A549 (cell line): ENCODE measurements around the gene MED9. TPM values are rescaled to one million over a fixed set of nuclear protein-coding genes. Genes with fewer than 3 reads are reported as not detected.
A peak's percentile ranks its signal among the peaks of the same experiment; 100 is the strongest.

Experiments
- ATAC-seq, 2 experiments: fragments of 200-7000 bp in 1 of 2; fragments of >200 bp in 1 of 2; cut with Nextera tagmentation in 1 of 2; cut with Tn5 transposase in 1 of 2; 3 replicates each; pipeline versions ENCODE4 v1.8.0 to v1.9.1; 2018 to 2020; ENCODE audit warnings: mild to moderate bottlenecking in 1 of 2, moderate library complexity in 1 of 2
- CTCF ChIA-PET: fragments of 300-600 bp; sonication (Branson Sonifier 250); formaldehyde crosslinking; extraction: SDS; loops from one replicate; lab custom pipeline; 2021; ENCODE audit warnings: antibody characterized with exemption, inconsistent platforms; lab: Yijun Ruan, JAX
- POLR2A ChIA-PET: fragments of 350-600 bp; formaldehyde crosslinking; extraction: SDS; loops from one replicate; lab custom pipeline; 2021; ENCODE audit warnings: antibody characterized with exemption, inconsistent platforms; lab: Yijun Ruan, JAX
- DNase-seq, 2 experiments: peaks; one replicate each; pipeline versions ENCODE4 v3.0.0 to v3.0.0-alpha.2; 2011 to 2016; ENCODE audit warnings: low read depth in 1 of 2, low spot score in 1 of 2
- FAIRE-seq: peaks from 2 replicates; lab custom pipeline; 2011; peaks lifted over from hg19 to GRCh38; lab: Jason Lieb, UNC
- H3K27ac ChIP-seq, 2 experiments: fragments of >200 bp; sonication (Bioruptor Twin); formaldehyde crosslinking; 3 replicates each; pipeline ENCODE4 v1.5.1; 2016 to 2017
- H3K4me1 ChIP-seq: fragments of >200 bp; sonication (Bioruptor Twin); formaldehyde crosslinking; 3 replicates; pipeline ENCODE4 v1.6.1; 2016
- H3K4me2 ChIP-seq: fragments of >200 bp; sonication (Bioruptor Twin); formaldehyde crosslinking; 3 replicates; pipeline ENCODE4 v1.6.1; 2016
- H3K4me3 ChIP-seq: fragments of >200 bp; sonication (Bioruptor Twin); formaldehyde crosslinking; 3 replicates; pipeline ENCODE4 v1.5.1; 2016
- H3K9me3 ChIP-seq: fragments of >200 bp; sonication (Bioruptor Twin); formaldehyde crosslinking; 3 replicates; pipeline ENCODE4 v1.6.1; 2016
- BHLHE40 ChIP-seq: IDR thresholded peaks from 2 replicates; pipeline ENCODE4 v1.6.1; 2012; ENCODE audit warnings: low read depth, low read length, inconsistent platforms
- CBX8 ChIP-seq: fragments of 200-600 bp; sonication (generic); IDR thresholded peaks from 2 replicates; pipeline ENCODE4 v1.6.1; 2016
- CEBPB ChIP-seq, 2 experiments: fragments of >200 bp in 1 of 2; sonication (Bioruptor Twin) in 1 of 2; formaldehyde crosslinking in 1 of 2; IDR thresholded peaks; 2 replicates each; pipeline ENCODE4 v1.6.1; 2012 to 2016
- CHD4 ChIP-seq: fragments of 200-600 bp; sonication (generic); IDR thresholded peaks from 2 replicates; pipeline ENCODE4 v1.6.1; 2016; ENCODE audit warnings: antibody characterized with exemption, mild to moderate bottlenecking, borderline replicate concordance
- GATA3 ChIP-seq: IDR thresholded peaks from 2 replicates; pipeline ENCODE4 v1.6.1; 2012; ENCODE audit warnings: borderline replicate concordance
- HMGXB4 ChIP-seq: fragments of 250-450 bp; sonication (Bioruptor Pico); IDR thresholded peaks from 2 replicates; pipeline ENCODE4 v1.5.0; 2021; ENCODE audit warnings: mild to moderate bottlenecking, moderate library complexity, borderline replicate concordance
- HOXB5 ChIP-seq: fragments of 250-450 bp; sonication (Bioruptor Pico); IDR thresholded peaks from 2 replicates; pipeline ENCODE4 v1.5.0; 2020; ENCODE audit warnings: mild to moderate bottlenecking, moderate library complexity
- KDM1A ChIP-seq: fragments of 200-600 bp; sonication (generic); IDR thresholded peaks from 2 replicates; pipeline ENCODE4 v1.6.1; 2016; ENCODE audit warnings: low read depth, mild to moderate bottlenecking
- NPAS2 ChIP-seq: fragments of 250-450 bp; sonication (Bioruptor Pico); IDR thresholded peaks from 2 replicates; pipeline ENCODE4 v1.8.0; 2022; ENCODE audit warnings: mild to moderate bottlenecking, moderate library complexity, borderline replicate concordance
- POLR2AphosphoS2 ChIP-seq: conservative IDR thresholded peaks from 2 replicates; pipeline ENCODE4 v1.6.1; 2012; ENCODE audit warnings: low read length, improper control_type of control experiment, inconsistent platforms
- REST ChIP-seq: fragments of 200-600 bp; sonication (generic); IDR thresholded peaks from 2 replicates; pipeline ENCODE4 v1.6.1; 2016; ENCODE audit warnings: antibody characterized with exemption, mild to moderate bottlenecking, moderate library complexity
- ZFP36 ChIP-seq: fragments of 450-650 bp; IDR thresholded peaks from 2 replicates; pipeline ENCODE4 v1.6.1; 2014; ENCODE audit warnings: borderline replicate concordance; ENCODE audit not compliant: partially characterized antibody
- WGBS: methylation state at CpG from one replicate; pipeline ENCODE4 v1.1.6; 2017; ENCODE audit errors: missing lambda C conversion rate; 5-methylcytosine and 5-hydroxymethylcytosine counted together
- polyA plus RNA-seq, 4 experiments: library from polyadenylated mRNA; depleted of rRNA in 3 of 4; stranded (reverse); fragments of >200 nt; fragmentation: RNase III in 1 of 4; extraction: RNeasy Plus Mini Kit Qiagen cat#74134 plus additional on column Dnase treatment in 1 of 4; gene quantifications; 2 replicates in 3 of 4; 3 replicates in 1 of 4; pipeline ENCODE4 v1.2.3, GENCODE V29; 2011 to 2017

The MED9 gene
- polyA plus RNA-seq, 2 of the 4 experiments (the other 2 are of a cell fraction), result 15.2 to 17.4 TPM

GRCh38 chr17:17440010-17440843 is 36.6 kb upstream of the MED9 start (continued):
- TF ChIP-seq CBX8 (no peak), ZFP36 (no peak), POLR2AphosphoS2 (no peak), BHLHE40 (no peak), HOXB5 (CRISPR knock-in tag) (peak; percentile 62; the same call in 1 of the 2 replicates), REST (no peak), GATA3 (peak; percentile 43; the same call in 1 of the 2 replicates)

- ChIA-PET POLR2A (no interaction called here), CTCF (interaction anchor here (0.8 to 1.8 kb wide), 5 partner anchors 8 to 85 kb away, joined by 3 to 4 read pairs (median 3); no protein-coding TSS in a partner anchor)
- 94% methylated on average over 11 of the region's 11 CpGs for WGBS
- FAIRE-seq (no peak), DNase-seq (no peak), ATAC-seq (no peak)
- peaks cover 67% of the 10 kb centered on the region for H3K4me1 ChIP-seq
- H3K4me2 ChIP-seq, result peak overlapping the region; percentile 48
- TF ChIP-seq KDM1A, result peak; percentile 75
- TF ChIP-seq HMGXB4, result no peak
- peak; percentile 63; the same call in 1 of the 2 replicates for TF ChIP-seq CHD4
- peaks cover 5% of the 10 kb centered on the region; the same call in 1 of the 3 replicates for H3K9me3 ChIP-seq
- H3K27ac ChIP-seq, result peak overlapping the region; percentile 60 to 76
- H3K4me3 ChIP-seq, result no peak overlapping the region
Measured at GRCh38 chr17:17440938-17441675, 35.7 kb upstream of the MED9 start.

GRCh38 chr17:17443173-17443572 is 33.6 kb upstream of the MED9 start:
- 29% methylated on average over 3 of the region's 14 CpGs for WGBS
- ATAC-seq (no peak), DNase-seq (no peak), FAIRE-seq (no peak)
- peaks cover 64% of the 10 kb centered on the region for H3K4me1 ChIP-seq
- no peak overlapping the region for H3K4me3 ChIP-seq
- H3K9me3 ChIP-seq, result peaks cover 11% of the 10 kb centered on the region; the same call in 2 of the 3 replicates
- H3K27ac ChIP-seq, result peak overlapping the region; percentile 71 to 83
- ChIA-PET POLR2A (no interaction called here), CTCF (interaction anchor here (0.9 to 1.6 kb wide), 6 partner anchors 8 to 198 kb away, joined by 3 to 9 read pairs (median 4); partner anchors contain the start of gene RASD1)
- TF ChIP-seq CEBPB (IDR thresholded peaks at IDR 0.05), result peak; percentile 14 to 53; a peak in 2 of 4 replicates
- TF ChIP-seq NPAS2, result no peak
- peak overlapping the region; percentile 52 for H3K4me2 ChIP-seq
